CD1c-positive myeloid dendritic cell (primary cell): ENCODE results near the gene SMIM11.
"Not testable (repeated sequence)": the region's sequence is repeated elsewhere in the genome, so short reads cannot be mapped to it uniquely, and the experiment has no call there.

ENCODE experiments used
- DNase-seq: peaks from one replicate; pipeline ENCODE4 v3.0.0-alpha.2; 2016; ENCODE audit errors: extremely low spot score

The SMIM11 gene

DNA sequence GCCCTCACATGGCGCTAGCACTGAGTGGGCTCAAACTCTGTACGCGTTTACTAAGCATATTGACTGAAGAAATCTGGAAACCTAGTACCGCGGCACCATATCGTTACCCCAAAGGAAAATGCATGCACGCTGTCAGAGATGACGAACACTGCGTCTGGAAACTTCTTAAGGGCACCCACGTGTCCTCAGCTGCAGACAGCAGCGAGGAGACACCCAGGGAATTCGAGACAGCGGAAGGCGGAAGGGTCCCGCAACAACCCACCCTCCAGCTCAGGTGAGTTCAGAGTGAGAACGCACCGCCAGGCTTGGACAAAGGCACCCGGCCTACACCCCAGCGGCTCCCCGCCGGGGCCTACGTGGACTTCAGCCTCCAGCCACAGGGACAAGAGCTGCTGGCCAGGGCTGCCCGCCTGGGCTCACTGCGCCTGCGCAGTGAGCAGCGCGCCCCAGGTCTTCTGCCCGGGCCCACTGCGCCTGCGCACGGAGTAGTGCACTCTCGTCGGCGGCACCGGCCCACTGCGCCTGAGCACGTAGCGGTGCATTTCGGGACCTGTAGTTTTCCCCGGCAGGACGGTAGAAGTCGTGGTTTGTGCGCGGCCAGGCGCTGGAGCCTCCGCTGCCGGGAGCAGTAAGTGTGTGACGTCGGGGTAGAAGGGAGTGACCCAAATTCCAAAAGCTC, at the start of gene SMIM11:
SMIM11 (plus strand) TSS at position 568 of the 679 bp plus-strand sequence. CDS start 3,998 bp downstream, outside the sequence.
- DNase-seq = not testable (repeated sequence)

DNA sequence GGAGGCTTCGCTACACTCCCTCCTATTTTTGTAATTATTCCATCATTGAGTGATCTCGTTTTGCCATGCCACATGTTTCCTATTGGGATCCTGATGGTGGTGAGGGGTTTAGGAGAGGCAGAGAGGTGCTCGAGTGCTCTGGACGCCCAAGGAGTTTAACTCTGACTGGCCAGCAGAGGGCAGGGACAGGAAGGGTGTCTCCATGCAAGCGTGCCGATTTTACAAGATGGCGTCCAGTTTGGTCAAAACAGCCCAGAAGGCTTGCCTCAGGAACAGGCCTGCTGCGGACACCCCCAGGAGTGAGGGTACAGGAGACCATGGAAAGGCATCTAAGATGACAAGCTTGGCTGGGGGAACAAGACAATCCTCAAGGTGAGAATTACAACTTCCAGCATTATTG, 45.3 kb upstream of the SMIM11 start:
- no peak for DNase-seq

DNA sequence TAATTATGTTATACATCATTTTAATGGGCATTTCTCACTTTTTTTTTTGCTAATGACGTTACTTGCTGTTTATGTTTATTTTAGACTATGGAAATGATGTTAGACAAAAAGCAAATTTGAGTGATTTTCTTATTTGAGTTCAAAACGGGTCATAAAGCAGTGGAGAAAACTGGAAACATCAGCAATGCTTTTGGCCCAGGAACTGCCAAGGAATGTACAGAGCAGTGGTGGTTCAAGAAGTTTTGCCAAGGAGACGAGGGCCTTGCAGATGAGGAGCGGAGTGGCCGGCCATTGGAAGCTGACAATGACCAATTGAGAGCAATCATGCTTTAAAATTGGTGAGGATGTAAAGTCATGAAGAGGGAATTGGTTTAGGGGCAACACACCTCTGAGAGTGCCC, 43.6 kb upstream of the SMIM11 start:
- no peak for DNase-seq

- DNase-seq = no peak
Measured at GRCh38 chr21:34332347-34332746, 43.0 kb upstream of the SMIM11 start.

GRCh38 chr21:34333121-34333739, 42.1 kb upstream of the SMIM11 start:
- no peak for DNase-seq

DNA sequence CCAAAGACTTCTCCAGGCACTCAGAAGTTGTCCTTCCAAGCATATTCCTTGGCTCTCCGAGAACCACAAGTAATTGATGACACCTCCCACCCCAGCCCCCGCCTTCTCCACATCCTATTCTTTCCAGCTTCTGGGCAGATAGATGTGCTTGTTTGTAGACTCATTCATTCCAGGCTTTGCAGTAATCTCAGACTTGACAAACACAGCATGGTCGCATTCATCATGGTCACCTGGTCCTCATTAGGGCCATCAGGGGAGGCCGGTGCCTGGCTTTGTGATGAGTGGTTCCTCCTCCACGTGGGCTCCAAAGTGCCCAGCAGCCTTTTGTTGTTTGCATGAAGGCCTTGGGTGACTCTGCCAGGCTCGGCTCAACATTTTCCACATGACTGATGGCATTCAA, 40.0 kb upstream of the SMIM11 start:
- DNase-seq = no peak

- no peak for DNase-seq
Measured at GRCh38 chr21:34336245-34336644, 39.1 kb upstream of the SMIM11 start.

DNA sequence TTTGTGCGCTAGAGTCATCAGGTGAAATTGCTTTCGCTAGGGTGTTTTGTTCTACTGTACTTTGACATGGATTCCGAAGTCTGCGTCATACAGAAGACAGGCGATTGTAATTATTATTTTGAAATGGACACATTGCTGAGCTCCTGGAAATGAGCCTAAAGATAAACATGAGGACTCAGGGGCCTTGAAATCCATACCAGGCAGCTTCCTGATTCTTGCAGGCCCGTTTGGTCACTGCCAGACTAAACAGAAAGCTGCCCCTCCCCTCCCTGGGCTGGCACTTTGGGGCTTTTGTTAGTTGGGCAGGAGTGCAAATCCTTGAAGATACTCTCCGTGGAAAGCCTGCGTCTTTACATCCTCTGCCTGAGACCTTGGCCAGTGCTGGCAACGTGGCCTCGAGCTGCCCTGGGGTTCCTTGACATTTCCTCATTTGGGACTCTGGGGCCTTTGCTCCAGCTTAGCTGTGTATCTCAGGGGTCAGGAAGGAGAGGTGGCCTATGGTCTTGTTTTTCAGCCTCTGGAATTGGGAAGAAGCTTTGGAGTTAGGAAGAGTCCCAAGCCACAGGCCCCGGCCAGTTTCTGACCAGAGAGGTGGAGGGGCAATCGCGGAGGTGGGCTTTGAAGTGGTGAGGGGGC, 38.4 kb upstream of the SMIM11 start:
- DNase-seq = no peak

DNA sequence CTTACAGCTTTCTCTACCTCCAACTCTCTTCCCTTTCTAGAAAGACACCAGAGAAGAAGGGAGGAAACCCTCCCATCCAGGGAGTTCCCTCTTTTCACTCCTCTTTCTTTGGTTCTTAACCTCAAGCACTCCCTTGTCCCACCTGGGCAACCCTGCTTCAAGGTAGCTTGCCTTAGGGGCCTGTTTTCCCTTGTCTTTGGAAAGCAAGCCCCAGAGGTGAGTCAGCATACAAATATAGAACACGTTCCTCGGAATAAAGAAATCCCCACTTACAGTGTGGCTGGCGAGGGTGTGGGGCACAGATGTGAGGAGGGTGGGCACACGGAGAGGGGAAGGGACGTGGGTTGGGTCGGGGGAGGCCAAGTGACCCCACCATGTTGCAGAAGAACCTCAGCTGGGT, 37.6 kb upstream of the SMIM11 start:
- no peak for DNase-seq

DNA sequence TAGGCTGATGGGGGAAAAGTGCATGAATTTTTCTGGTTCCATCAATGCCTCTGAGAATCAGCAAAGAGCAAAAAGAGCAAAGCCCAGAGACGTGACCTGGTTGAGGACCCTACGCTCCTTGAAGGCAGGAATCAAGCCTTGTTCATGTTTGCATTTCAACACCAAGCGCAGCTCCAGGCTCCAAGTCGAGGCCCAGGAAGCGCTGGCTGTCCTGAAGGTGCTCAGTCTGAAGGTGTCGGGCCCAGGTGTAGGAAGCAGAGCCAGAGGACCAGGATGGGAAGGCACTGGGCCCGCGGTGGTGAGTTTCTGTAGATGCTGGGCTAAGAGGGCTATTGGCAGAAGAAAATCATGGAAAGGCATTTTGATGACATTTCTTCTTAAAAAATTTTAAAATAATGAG, 37.1 kb upstream of the SMIM11 start:
- DNase-seq = no peak

GRCh38 chr21:34340061-34340460, 35.2 kb upstream of the SMIM11 start:
- DNase-seq = no peak

GRCh38 chr21:34342476-34342875, 32.8 kb upstream of the SMIM11 start:
- DNase-seq = no peak

DNA sequence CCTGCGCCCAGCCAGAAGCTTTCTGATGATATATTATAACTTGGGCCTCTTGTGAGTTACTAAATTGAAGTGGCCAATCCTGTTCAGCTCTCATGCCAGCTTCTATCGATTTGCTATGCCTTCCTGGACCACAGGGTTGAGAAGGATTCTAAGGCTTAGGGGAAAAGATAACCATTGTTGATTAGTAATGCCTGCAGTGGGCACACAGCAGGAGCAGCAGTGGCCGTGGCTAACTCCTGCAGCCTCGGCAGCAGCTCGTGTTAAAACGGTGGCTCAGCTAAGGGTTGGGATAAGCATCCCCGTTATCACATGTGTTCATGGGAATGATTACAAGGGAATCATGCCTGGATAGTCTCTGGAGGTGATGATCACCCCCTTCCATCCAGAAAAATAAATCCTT, 32.0 kb upstream of the SMIM11 start:
- DNase-seq = no peak

DNA sequence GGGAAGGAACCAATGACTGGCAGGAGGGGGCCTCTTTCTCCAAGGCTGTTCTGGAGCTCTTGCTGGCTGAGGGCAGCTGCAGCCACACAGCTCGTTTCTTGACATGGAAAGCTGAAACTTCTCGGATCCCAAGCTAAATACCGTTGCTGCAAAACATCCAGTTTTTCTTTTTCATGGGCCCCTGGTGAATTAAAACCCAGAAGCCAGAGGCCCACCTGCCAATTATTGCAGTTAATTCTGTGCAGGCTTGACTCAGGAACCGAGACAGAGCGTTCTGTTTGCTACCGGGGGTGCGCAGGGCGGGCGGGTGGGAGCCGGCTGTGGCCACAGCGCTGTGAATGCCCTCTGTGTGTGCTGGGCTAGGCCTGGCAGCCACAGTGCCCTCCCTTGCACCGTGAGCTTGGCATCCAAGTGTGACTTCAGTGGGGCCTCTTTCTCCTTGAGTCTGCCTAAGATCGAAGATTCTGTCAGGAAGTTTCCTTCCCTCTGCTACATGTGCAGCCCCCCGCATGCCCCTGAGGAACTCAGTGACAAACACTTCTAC, 31.4 kb upstream of the SMIM11 start:
- no peak for DNase-seq

DNA sequence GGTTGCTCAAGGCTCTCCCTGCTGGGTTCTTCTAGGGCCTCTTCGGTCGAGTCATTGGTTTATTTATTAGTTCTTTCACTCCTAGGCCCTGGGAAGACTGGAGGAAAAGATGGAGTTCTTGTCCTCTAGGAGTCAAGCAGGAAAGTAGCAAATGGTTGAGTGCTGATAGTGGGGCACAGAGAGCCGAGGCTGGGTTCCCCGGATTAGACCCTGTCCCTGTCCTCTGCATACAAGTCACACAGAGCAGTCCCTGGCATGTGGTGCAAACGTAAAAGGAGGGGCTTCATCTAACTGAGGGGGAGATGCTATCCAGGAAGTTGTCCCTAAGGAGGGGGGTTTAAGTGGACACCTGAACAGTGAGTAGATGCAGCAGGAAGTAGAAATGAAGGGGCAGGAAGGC, 30.7 kb upstream of the SMIM11 start:
- DNase-seq = no peak

- no peak for DNase-seq
Measured at GRCh38 chr21:34345091-34345871, 30.0 kb upstream of the SMIM11 start.

GRCh38 chr21:34345892-34346291, 29.4 kb upstream of the SMIM11 start:
- no peak for DNase-seq

DNA sequence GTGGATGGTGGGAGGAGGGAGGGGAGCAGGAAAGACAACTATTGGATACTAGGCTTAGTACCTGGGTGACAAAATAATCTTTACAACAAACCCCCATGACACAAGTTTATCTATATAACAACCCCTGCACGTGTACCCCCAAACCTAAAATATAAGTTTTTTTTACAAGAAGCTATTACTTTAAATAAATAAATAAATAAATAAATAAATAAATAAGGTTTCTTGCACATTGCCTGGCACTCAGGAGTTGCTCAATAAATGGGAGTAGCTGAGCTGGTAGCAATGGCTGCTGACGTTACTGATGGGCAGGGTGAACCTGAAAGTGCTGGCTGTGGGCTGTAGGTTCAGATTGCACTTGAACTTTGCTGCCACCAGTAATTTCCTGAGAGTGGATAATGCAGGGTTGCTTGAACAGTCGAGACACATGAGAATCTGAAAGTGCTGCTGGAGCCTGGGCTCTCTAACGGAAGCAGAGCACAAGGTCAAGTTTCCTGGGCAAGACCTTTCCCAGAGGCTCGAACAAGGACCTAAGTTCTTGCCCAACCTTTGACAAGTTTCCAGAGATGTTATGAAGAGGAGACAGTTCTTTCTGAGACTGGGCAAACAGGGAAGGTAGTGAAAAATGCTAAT, 26.3 kb upstream of the SMIM11 start:
- no peak for DNase-seq

DNA sequence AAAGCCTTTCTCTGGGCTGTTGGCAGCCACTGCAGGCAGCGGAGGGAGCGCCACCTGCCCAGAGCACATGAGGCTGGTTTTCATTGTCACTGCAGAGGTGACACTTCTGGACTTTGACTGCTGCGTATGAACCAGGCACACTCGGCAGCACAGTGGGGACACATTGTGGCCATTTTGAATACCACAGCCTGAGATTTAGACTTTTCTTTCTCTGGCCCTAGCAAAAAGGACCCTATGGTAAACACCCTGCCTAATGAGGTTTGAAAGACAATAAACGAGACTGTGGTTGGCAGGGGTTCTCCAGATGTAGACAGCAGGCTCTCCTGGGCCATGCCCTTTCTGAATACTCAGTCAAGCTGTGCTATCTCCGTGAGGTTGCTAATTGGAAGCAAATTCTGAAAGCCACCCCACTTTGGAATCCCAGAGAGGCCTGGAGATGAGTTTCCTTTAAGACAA, 23.5 kb upstream of the SMIM11 start:
- DNase-seq = peak; percentile 34

DNA sequence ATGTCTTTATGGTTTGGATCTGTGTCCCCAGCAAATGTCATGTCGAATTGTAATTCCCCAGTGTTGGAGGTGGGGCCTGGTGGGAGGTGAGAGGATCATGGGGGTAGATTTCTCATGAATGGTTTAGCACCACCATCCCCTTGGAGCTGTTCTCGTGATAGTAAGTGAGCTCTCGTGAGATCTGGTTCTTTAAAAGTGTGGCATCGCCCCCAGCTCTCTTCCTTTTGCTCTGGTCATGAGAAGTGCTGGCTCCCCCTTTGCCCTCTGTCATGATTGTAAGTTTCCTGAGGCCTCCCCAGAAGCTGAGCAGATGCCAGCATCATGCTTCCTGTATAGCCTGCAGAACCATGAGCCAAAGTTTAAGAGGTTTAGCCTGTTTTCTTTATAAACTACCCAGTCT, 22.8 kb upstream of the SMIM11 start:
- no peak for DNase-seq

GRCh38 chr21:34353182-34353581, 22.1 kb upstream of the SMIM11 start:
- DNase-seq = no peak

- DNase-seq = no peak
Measured at GRCh38 chr21:34354836-34355235, 20.5 kb upstream of the SMIM11 start.
